Gastroesophageal sphincter (tissue), 3 donors: ENCODE measurements around the gene DCUN1D3.

Experiments
- CTCF ChIP-seq, 4 experiments: fragments of 200-600 bp in 2 of 4; fragments of 450-650 bp in 2 of 4; sonication (generic) in 1 of 4; IDR thresholded peaks; one replicate each; pipeline ENCODE4 v1.5.1; 2017 to 2019; ENCODE audit warnings: antibody characterized with exemption in 4 of 4, mild to moderate bottlenecking in 2 of 4, moderate library complexity in 2 of 4
- POLR2A ChIP-seq, 2 donors: fragments of 450-650 bp; IDR thresholded peaks; one replicate each; pipeline ENCODE4 v1.6.1; 2017; ENCODE audit warnings: antibody characterized with exemption in 2 of 2, mild to moderate bottlenecking in 2 of 2, moderate library complexity in 1 of 2

- no peak for TF ChIP-seq CTCF (IDR thresholded peaks at IDR 0.05)
- no peak for TF ChIP-seq POLR2A (IDR thresholded peaks at IDR 0.05)
Measured at GRCh38 chr16:20910781-20911321, 10.7 kb upstream of the DCUN1D3 start.
